WTC11 (cell line): ENCODE measurements around the gene FAM131C.

Experiments
- CTCF ChIP-seq: fragments of 200-600 bp; IDR thresholded peaks from 2 replicates; pipeline ENCODE4 v1.8.0; 2022; ENCODE audit warnings: antibody characterized with exemption
- JUN ChIP-seq: sonication (generic); formaldehyde crosslinking; IDR thresholded peaks from 2 replicates; pipeline ENCODE4 v1.8.0; 2023; ENCODE audit warnings: mild to moderate bottlenecking, missing genetic modification reagents
- MAX ChIP-seq: sonication (generic); formaldehyde crosslinking; IDR thresholded peaks from 2 replicates; pipeline ENCODE4 v1.8.0; 2022; ENCODE audit warnings: mild to moderate bottlenecking, missing genetic modification reagents
- PRRX2 ChIP-seq: fragments of 250-450 bp; sonication (Bioruptor Pico); IDR thresholded peaks from 2 replicates; pipeline ENCODE4 v1.8.0; 2021; ENCODE audit warnings: mild to moderate bottlenecking

GRCh38 chr1:16088996-16089395, 15.5 kb upstream of the FAM131C start:
- TF ChIP-seq CTCF (no peak), MAX (CRISPR knock-in tag) (no peak), JUN (CRISPR knock-in tag) (no peak), PRRX2 (CRISPR knock-in tag) (no peak)
